Measurements from ENCODE around the gene RASGRP2.

DNA sequence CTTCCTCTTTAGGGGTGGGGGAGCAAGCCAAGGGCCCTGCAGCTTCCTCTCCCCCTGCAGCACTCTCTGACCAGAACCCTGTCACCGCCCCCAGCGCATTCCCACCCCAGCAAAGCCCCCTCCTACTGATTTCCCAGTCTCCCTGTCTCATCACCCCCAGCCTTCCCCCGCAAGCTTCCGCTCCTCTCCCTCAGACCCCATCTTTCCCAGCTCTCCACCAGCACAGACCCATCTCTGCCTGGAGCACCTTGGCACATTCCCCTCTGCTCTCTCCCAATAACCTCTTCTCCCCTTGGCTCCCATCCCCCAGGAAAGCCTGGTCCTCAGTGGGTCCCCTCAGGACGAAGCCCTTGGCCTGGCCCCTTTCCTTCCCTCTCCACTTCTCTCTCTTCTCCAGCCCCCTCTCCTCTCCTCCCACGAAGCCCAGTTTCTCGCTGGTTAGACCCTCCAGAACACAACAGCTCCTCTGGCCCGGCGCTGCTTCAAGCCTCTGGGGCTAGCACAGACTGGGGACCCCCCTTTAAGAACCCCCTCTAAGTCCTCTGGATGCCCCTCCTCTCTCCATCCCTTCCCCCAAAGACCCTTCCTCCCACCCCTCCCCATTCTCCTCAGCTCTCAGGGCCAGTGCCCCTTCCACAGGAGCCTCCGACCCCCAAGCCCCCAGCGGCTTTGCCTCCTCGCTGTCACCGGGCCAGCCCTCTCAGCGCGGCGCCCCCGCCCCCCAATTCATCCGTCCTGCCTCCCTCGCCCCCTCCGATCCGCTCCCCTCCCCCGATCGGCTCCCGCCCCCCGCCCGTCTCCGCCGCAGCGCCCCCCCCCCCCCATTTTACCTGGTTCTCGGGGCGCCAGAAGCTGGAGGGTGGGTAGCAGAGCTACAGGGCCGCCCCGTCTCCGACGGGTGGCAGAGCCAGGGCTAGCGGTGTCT, 21.5 kb downstream of the RASGRP2 start:
- TF ChIP-seq CTCF (conservative IDR thresholded peaks at IDR 0.05; ENCODE audit: low read depth, low read length) (no peak), EZH2 (IDR thresholded peaks at IDR 0.05; ENCODE audit: low read length, unreplicated experiment) (no peak)

All from PC-3 (cell line).